HEK293 (cell line): Measurements from ENCODE around the gene AHCYL2.

ENCODE experiments used
- CTCF ChIA-PET: fragments of 350-600 bp; formaldehyde crosslinking; extraction: SDS; loops from one replicate; lab custom pipeline; 2021; ENCODE audit warnings: antibody characterized with exemption; lab: Yijun Ruan, JAX
- POLR2A ChIA-PET: fragments of 300-600 bp; formaldehyde crosslinking; extraction: SDS; loops from one replicate; lab custom pipeline; 2020; ENCODE audit warnings: antibody characterized with exemption, inconsistent platforms; lab: Yijun Ruan, JAX
- H3K27ac ChIP-seq: fragments of 200-500 bp; sonication (Bioruptor generic); 2 replicates; pipeline ENCODE4 v1.5.1; 2014; ENCODE audit warnings: low read depth, low read length, control low read depth, inconsistent platforms; ENCODE audit errors: extremely low read depth
- H3K36me3 ChIP-seq, 2 experiments: fragments of 200-500 bp in 1 of 2; sonication (Bioruptor generic) in 1 of 2; 1 replicate in 1 of 2; 2 replicates in 1 of 2; pipeline ENCODE4 v1.5.1; 2014 to 2017; ENCODE audit warnings: inconsistent platforms in 2 of 2, low read length in 2 of 2; ENCODE audit not compliant: control insufficient read depth in 2 of 2, insufficient read depth in 1 of 2
- H3K4me1 ChIP-seq: fragments of 200-500 bp; sonication (Bioruptor generic); 2 replicates; pipeline ENCODE4 v1.5.1; 2014; ENCODE audit warnings: mild to moderate bottlenecking, low read length, inconsistent platforms; ENCODE audit not compliant: control insufficient read depth, insufficient read depth
- H3K4me3 ChIP-seq: 2 replicates; pipeline ENCODE4 v1.5.1; 2011; ENCODE audit warnings: low read depth, mild to moderate bottlenecking, control low read depth, low read length, moderate library complexity
- H3K9me3 ChIP-seq: fragments of 200-500 bp; sonication (Bioruptor generic); 2 replicates; pipeline ENCODE4 v1.5.1; 2014; ENCODE audit warnings: low read depth, low read length, inconsistent platforms; ENCODE audit not compliant: control insufficient read depth, insufficient read depth
- SETDB1 ChIP-seq: IDR thresholded peaks from one replicate; pipeline ENCODE4 v1.6.1; 2017; ENCODE audit warnings: mild to moderate bottlenecking, low read length, moderate library complexity, mixed read lengths; ENCODE audit not compliant: insufficient read length
- WT1 ChIP-seq: fragments of 450-650 bp; formaldehyde crosslinking; IDR thresholded peaks from 2 replicates; pipeline ENCODE4 v1.5.1; 2016; ENCODE audit warnings: missing biosample characterization, missing genetic modification characterization
- YY2 ChIP-seq: fragments of 450-650 bp; formaldehyde crosslinking; IDR thresholded peaks from 2 replicates; pipeline ENCODE4 v1.5.1; 2016; ENCODE audit warnings: missing biosample characterization, missing genetic modification characterization
- ZBTB21 ChIP-seq: fragments of 450-650 bp; formaldehyde crosslinking; IDR thresholded peaks from 2 replicates; pipeline ENCODE4 v1.5.1; 2017; ENCODE audit warnings: missing biosample characterization, missing genetic modification characterization
- ZNF112 ChIP-seq: fragments of 450-650 bp; formaldehyde crosslinking; IDR thresholded peaks from 2 replicates; pipeline ENCODE4 v1.5.0; 2017; ENCODE audit warnings: missing biosample characterization, missing genetic modification characterization
- ZNF132 ChIP-seq: fragments of 450-650 bp; formaldehyde crosslinking; IDR thresholded peaks from 2 replicates; pipeline ENCODE4 v1.5.1; 2017; ENCODE audit warnings: missing biosample characterization, missing genetic modification characterization, borderline replicate concordance
- ZNF184 ChIP-seq: fragments of 450-650 bp; IDR thresholded peaks from 2 replicates; pipeline ENCODE4 v1.5.1; 2018; ENCODE audit warnings: missing biosample characterization, mild to moderate bottlenecking, missing genetic modification characterization
- ZNF214 ChIP-seq: fragments of 450-650 bp; formaldehyde crosslinking; IDR thresholded peaks from 2 replicates; pipeline ENCODE4 v1.5.1; 2017; ENCODE audit warnings: missing biosample characterization, mild to moderate bottlenecking, missing genetic modification characterization, borderline replicate concordance
- ZNF311 ChIP-seq: fragments of 450-650 bp; formaldehyde crosslinking; IDR thresholded peaks from 2 replicates; pipeline ENCODE4 v1.5.1; 2017; ENCODE audit warnings: missing biosample characterization, missing genetic modification characterization, borderline replicate concordance
- ZNF341 ChIP-seq: fragments of 450-650 bp; formaldehyde crosslinking; IDR thresholded peaks from 2 replicates; pipeline ENCODE4; 2016; ENCODE audit warnings: low read depth, missing biosample characterization, missing genetic modification characterization
- ZNF391 ChIP-seq: fragments of 450-650 bp; formaldehyde crosslinking; IDR thresholded peaks from 2 replicates; pipeline ENCODE4 v1.5.1; 2016; ENCODE audit warnings: low read depth, missing biosample characterization, missing genetic modification characterization, borderline replicate concordance
- ZNF394 ChIP-seq: fragments of 450-650 bp; formaldehyde crosslinking; IDR thresholded peaks from 2 replicates; pipeline ENCODE4 v1.5.1; 2016; ENCODE audit warnings: missing biosample characterization, missing genetic modification characterization, mild to moderate bottlenecking, moderate library complexity, borderline replicate concordance
- ZNF449 ChIP-seq: fragments of 450-650 bp; formaldehyde crosslinking; IDR thresholded peaks from 2 replicates; pipeline ENCODE4 v1.5.1; 2017; ENCODE audit warnings: missing biosample characterization, mild to moderate bottlenecking, missing genetic modification characterization, moderate library complexity
- ZNF501 ChIP-seq: fragments of 450-650 bp; formaldehyde crosslinking; IDR thresholded peaks from 2 replicates; pipeline ENCODE4 v1.5.1; 2016; ENCODE audit warnings: missing biosample characterization, missing genetic modification characterization
- ZNF529 ChIP-seq: fragments of 450-650 bp; formaldehyde crosslinking; IDR thresholded peaks from 2 replicates; pipeline ENCODE4 v1.5.1; 2017; ENCODE audit warnings: missing genetic modification characterization, missing biosample characterization; ENCODE audit not compliant: insufficient replicate concordance
- ZNF560 ChIP-seq: fragments of 450-650 bp; formaldehyde crosslinking; IDR thresholded peaks from 2 replicates; pipeline ENCODE4 v1.5.1; 2017; ENCODE audit warnings: missing biosample characterization, missing genetic modification characterization, borderline replicate concordance
- ZNF571 ChIP-seq: fragments of 450-650 bp; formaldehyde crosslinking; IDR thresholded peaks from 2 replicates; pipeline ENCODE4 v1.5.0; 2017; ENCODE audit warnings: missing biosample characterization, missing genetic modification characterization
- ZNF624 ChIP-seq: fragments of 450-650 bp; formaldehyde crosslinking; IDR thresholded peaks from 2 replicates; pipeline ENCODE4 v1.5.1; 2017; ENCODE audit warnings: missing biosample characterization, missing genetic modification characterization
- ZNF658 ChIP-seq: fragments of 450-650 bp; formaldehyde crosslinking; IDR thresholded peaks from 2 replicates; pipeline ENCODE4; 2016; ENCODE audit warnings: missing biosample characterization, missing genetic modification characterization
- ZNF701 ChIP-seq: fragments of 450-650 bp; formaldehyde crosslinking; IDR thresholded peaks from 2 replicates; pipeline ENCODE4 v1.5.1; 2016; ENCODE audit warnings: missing biosample characterization, missing genetic modification characterization
- ZNF76 ChIP-seq: fragments of 450-650 bp; formaldehyde crosslinking; IDR thresholded peaks from 2 replicates; pipeline ENCODE4; 2016; ENCODE audit warnings: low read depth, missing biosample characterization, missing genetic modification characterization, borderline replicate concordance
- ZNF792 ChIP-seq: fragments of 450-650 bp; formaldehyde crosslinking; IDR thresholded peaks from 2 replicates; pipeline ENCODE4 v1.5.1; 2016; ENCODE audit warnings: missing biosample characterization, missing genetic modification characterization
- ZNF830 ChIP-seq: fragments of 450-650 bp; IDR thresholded peaks from 2 replicates; pipeline ENCODE4 v1.5.0; 2018; ENCODE audit warnings: missing biosample characterization, missing genetic modification characterization, low read depth, mild to moderate bottlenecking, moderate library complexity
- TF ChIP-seq, protein P1 (sequence below): fragments of 450-650 bp; formaldehyde crosslinking; IDR thresholded peaks from 2 replicates; pipeline ENCODE4 v1.5.1; 2016; ENCODE audit warnings: missing biosample characterization, missing genetic modification characterization
- TF ChIP-seq, protein P2 (sequence below): fragments of 450-650 bp; formaldehyde crosslinking; IDR thresholded peaks from 2 replicates; pipeline ENCODE4 v1.5.1; 2016; ENCODE audit warnings: missing biosample characterization, missing genetic modification characterization
- TF ChIP-seq, protein P3 (sequence below): fragments of 450-650 bp; formaldehyde crosslinking; IDR thresholded peaks from 2 replicates; pipeline ENCODE4 v1.5.1; 2016; ENCODE audit warnings: missing biosample characterization, missing genetic modification characterization

Gene AHCYL2

GRCh38 chr7:129205126-129205818 lies 19.6 kb upstream of the AHCYL2 start:
- no peaks in the 10 kb centered on the region for H3K4me1 ChIP-seq
- peaks cover 0 to 40% of the 10 kb centered on the region in 2 experiments; a peak in 2 of 3 replicates for H3K36me3 ChIP-seq
- H3K4me3 ChIP-seq, result no peak overlapping the region
- CTCF ChIA-PET, result interaction anchor here (0.6 kb wide), 2 partner anchors 14 to 41 kb away, joined by 3 read pairs; no protein-coding TSS in a partner anchor
- no peak overlapping the region for H3K27ac ChIP-seq
- POLR2A ChIA-PET, result no interaction called here
- no peak for TF ChIP-seq ZNF658
- no peak for TF ChIP-seq ZNF132 (tag by site-specific recombination)
- no peak for TF ChIP-seq ZNF341 (tag by site-specific recombination)
- no peak for TF ChIP-seq ZNF624 (tag by site-specific recombination)
- TF ChIP-seq ZNF184, result no peak
- no peak for TF ChIP-seq ZNF792 (tag by site-specific recombination)
- no peak for TF ChIP-seq ZBTB21
- no peak for TF ChIP-seq ZNF571 (tag by site-specific recombination)
- TF ChIP-seq, protein P1, sequence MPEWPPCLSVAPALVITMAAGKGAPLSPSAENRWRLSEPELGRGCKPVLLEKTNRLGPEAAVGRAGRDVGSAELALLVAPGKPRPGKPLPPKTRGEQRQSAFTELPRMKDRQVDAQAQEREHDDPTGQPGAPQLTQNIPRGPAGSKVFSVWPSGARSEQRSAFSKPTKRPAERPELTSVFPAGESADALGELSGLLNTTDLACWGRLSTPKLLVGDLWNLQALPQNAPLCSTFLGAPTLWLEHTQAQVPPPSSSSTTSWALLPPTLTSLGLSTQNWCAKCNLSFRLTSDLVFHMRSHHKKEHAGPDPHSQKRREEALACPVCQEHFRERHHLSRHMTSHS (tag by site-specific recombination), result no peak
- TF ChIP-seq ZNF112, result no peak
- TF ChIP-seq ZNF701 (tag by site-specific recombination), result no peak
- no peak for TF ChIP-seq ZNF214 (tag by site-specific recombination)
- no peak for TF ChIP-seq SETDB1
- TF ChIP-seq ZNF76 (tag by site-specific recombination), result no peak
- no peak for TF ChIP-seq ZNF501 (tag by site-specific recombination)
- TF ChIP-seq YY2 (tag by site-specific recombination), result no peak
- TF ChIP-seq ZNF391 (tag by site-specific recombination), result no peak
- TF ChIP-seq WT1 (tag by site-specific recombination), result no peak
- no peaks in the 10 kb centered on the region for H3K9me3 ChIP-seq

DNA sequence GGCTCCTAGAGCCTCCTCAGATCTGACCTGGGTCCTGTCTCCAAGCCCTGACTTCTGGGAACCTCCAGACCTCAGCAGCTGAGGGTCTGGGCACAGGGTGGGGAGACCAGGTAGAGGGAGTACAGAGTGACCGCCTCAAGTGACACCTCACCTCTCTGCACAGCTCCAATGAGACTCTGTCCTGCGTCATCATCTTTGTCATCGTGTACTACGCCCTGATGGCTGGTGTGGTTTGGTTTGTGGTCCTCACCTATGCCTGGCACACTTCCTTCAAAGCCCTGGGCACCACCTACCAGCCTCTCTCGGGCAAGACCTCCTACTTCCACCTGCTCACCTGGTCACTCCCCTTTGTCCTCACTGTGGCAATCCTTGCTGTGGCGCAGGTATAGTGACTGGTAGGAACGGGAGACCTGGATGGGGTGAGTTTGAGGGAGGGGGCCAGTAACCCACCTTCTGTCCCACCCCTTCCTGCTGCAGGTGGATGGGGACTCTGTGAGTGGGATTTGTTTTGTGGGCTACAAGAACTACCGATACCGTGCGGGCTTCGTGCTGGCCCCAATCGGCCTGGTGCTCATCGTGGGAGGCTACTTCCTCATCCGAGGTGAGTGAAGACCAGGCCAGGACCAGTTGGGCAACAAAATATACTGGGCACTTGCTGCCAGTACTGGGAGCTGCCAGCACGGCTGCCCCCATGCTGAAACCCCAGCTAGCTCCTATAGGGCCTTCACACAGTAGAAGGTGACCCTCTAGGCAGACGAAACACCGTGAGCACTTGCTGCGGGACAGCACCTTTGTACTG lies 18.6 kb upstream of the AHCYL2 start:
- Histone ChIP-seq H3K27ac (no peak overlapping the region), H3K36me3 (peaks cover 0 to 49% of the 10 kb centered on the region in 2 experiments; a peak in 2 of 3 replicates), H3K4me3 (no peak overlapping the region), H3K9me3 (no peaks in the 10 kb centered on the region), H3K4me1 (no peaks in the 10 kb centered on the region)
- ChIA-PET POLR2A (interaction anchor here (1.0 kb wide), 1 partner anchor 42 kb away, joined by 3 read pairs; no protein-coding TSS in a partner anchor), CTCF (interaction anchor here (0.6 to 7.2 kb wide), 4 partner anchors 12 to 115 kb away, joined by 3 to 69 read pairs (median 8); no protein-coding TSS in a partner anchor)
- TF ChIP-seq, protein P2, sequence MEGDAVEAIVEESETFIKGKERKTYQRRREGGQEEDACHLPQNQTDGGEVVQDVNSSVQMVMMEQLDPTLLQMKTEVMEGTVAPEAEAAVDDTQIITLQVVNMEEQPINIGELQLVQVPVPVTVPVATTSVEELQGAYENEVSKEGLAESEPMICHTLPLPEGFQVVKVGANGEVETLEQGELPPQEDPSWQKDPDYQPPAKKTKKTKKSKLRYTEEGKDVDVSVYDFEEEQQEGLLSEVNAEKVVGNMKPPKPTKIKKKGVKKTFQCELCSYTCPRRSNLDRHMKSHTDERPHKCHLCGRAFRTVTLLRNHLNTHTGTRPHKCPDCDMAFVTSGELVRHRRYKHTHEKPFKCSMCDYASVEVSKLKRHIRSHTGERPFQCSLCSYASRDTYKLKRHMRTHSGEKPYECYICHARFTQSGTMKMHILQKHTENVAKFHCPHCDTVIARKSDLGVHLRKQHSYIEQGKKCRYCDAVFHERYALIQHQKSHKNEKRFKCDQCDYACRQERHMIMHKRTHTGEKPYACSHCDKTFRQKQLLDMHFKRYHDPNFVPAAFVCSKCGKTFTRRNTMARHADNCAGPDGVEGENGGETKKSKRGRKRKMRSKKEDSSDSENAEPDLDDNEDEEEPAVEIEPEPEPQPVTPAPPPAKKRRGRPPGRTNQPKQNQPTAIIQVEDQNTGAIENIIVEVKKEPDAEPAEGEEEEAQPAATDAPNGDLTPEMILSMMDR, result no peak
- TF ChIP-seq ZNF830 (tag by site-specific recombination), result no peak
- TF ChIP-seq ZNF529 (tag by site-specific recombination), result no peak
- TF ChIP-seq ZNF394 (tag by site-specific recombination), result no peak
- TF ChIP-seq, protein P3, sequence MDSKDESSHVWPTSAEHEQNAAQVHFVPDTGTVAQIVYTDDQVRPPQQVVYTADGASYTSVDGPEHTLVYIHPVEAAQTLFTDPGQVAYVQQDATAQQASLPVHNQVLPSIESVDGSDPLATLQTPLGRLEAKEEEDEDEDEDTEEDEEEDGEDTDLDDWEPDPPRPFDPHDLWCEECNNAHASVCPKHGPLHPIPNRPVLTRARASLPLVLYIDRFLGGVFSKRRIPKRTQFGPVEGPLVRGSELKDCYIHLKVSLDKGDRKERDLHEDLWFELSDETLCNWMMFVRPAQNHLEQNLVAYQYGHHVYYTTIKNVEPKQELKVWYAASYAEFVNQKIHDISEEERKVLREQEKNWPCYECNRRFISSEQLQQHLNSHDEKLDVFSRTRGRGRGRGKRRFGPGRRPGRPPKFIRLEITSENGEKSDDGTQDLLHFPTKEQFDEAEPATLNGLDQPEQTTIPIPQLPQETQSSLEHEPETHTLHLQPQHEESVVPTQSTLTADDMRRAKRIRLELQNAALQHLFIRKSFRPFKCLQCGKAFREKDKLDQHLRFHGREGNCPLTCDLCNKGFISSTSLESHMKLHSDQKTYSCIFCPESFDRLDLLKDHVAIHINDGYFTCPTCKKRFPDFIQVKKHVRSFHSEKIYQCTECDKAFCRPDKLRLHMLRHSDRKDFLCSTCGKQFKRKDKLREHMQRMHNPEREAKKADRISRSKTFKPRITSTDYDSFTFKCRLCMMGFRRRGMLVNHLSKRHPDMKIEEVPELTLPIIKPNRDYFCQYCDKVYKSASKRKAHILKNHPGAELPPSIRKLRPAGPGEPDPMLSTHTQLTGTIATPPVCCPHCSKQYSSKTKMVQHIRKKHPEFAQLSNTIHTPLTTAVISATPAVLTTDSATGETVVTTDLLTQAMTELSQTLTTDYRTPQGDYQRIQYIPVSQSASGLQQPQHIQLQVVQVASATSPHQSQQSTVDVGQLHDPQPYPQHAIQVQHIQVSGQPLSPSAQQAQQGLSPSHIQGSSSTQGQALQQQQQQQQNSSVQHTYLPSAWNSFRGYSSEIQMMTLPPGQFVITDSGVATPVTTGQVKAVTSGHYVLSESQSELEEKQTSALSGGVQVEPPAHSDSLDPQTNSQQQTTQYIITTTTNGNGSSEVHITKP (tag by site-specific recombination), result no peak
- no peak for TF ChIP-seq ZNF76 (tag by site-specific recombination)
- TF ChIP-seq ZNF560, result no peak
- no peak for TF ChIP-seq ZNF311 (tag by site-specific recombination)
- TF ChIP-seq ZNF449 (tag by site-specific recombination), result no peak
